OCI-LY3 (cell line): ENCODE data around the gene KCNQ1.

Source experiments
- H2AFZ ChIP-seq: fragments of 200-600, 300-600 bp; shearing (Covaris generic); 2 replicates; pipeline ENCODE4 v1.6.0; 2014; ENCODE audit warnings: antibody characterized with exemption, low read depth, low read length
- H3K27ac ChIP-seq: fragments of 200-600, 300-600 bp; sonication (generic); 2 replicates; pipeline ENCODE4 v1.5.1; 2014; ENCODE audit warnings: mild to moderate bottlenecking, low read length, moderate library complexity, mixed read lengths
- H3K27me3 ChIP-seq: fragments of 200-600, 300-600 bp; sonication (generic); 2 replicates; pipeline ENCODE4 v1.6.1; 2014; ENCODE audit warnings: low read depth, low read length, mixed read lengths
- H3K36me3 ChIP-seq: fragments of 200-600, 300-600 bp; sonication (generic); replicated peaks from 2 replicates; pipeline ENCODE3; 2014; ENCODE audit warnings: low read depth, low read length, mixed read lengths
- H3K4me1 ChIP-seq: fragments of 300-600, 200-600 bp; sonication (generic); 2 replicates; pipeline ENCODE4 v1.6.1; 2014; ENCODE audit warnings: low read length, mixed read lengths
- H3K4me2 ChIP-seq: fragments of 200-600, 300-600 bp; sonication (generic); 2 replicates; pipeline ENCODE4 v1.6.1; 2014; ENCODE audit warnings: low read length, mixed read lengths
- H3K4me3 ChIP-seq: fragments of 300-600, 200-600 bp; sonication (generic); 2 replicates; pipeline ENCODE4 v1.5.1; 2014; ENCODE audit warnings: antibody characterized with exemption, mild to moderate bottlenecking, low read length, moderate library complexity
- H3K79me2 ChIP-seq: fragments of 300-600, 200-600 bp; shearing (Covaris generic); 2 replicates; pipeline ENCODE4 v1.6.1; 2014; ENCODE audit warnings: mild to moderate bottlenecking, low read length, mixed read lengths
- H3K9ac ChIP-seq: fragments of 300-600, 200-600 bp; shearing (Covaris generic); 2 replicates; pipeline ENCODE4 v1.6.0; 2014; ENCODE audit warnings: mild to moderate bottlenecking, low read length, moderate library complexity
- H3K9me3 ChIP-seq: fragments of 200-600, 300-600 bp; shearing (Covaris generic); 2 replicates; pipeline ENCODE4 v1.6.1; 2014; ENCODE audit warnings: low read length, mixed read lengths; ENCODE audit not compliant: insufficient read depth
- H4K20me1 ChIP-seq: fragments of 200-600, 300-600 bp; sonication (generic); 2 replicates; pipeline ENCODE4 v1.6.1; 2016; ENCODE audit warnings: low read length, mixed read lengths; ENCODE audit not compliant: insufficient read depth
- EZH2phosphoT487 ChIP-seq: fragments of 200-600 bp; shearing (Covaris generic); IDR thresholded peaks from 2 replicates; pipeline ENCODE4 v1.6.1; 2018; ENCODE audit warnings: antibody characterized with exemption, mixed run types, low read depth
- TF ChIP-seq, protein P1 (sequence below): fragments of 200-600, 300-600 bp; sonication (generic); IDR thresholded peaks from 2 replicates; pipeline ENCODE4 v1.5.1; 2014; ENCODE audit warnings: antibody characterized with exemption, low read length, low read depth

Gene KCNQ1

DNA sequence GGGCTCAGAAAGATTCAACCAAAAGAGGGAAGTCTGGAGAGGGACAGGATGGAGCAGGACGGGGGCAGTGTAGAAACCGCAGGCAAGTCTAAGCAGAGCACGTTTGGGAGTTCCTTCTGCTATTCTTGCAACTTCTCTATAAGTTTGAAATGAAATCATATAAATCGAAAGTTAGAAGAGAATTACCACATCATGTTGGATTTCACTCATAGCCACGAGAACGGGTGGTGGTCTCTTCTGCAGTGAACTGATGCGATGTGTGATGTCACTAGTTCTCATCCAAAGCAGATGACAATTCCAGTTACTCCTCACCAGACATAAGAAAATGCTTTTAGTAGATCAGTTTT, 36.0 kb downstream of the KCNQ1 start:
- Histone ChIP-seq H3K4me3 (no peak overlapping the region), H3K36me3 (no peaks in the 10 kb centered on the region), H4K20me1 (no peaks in the 10 kb centered on the region), H3K4me2 (no peak overlapping the region), H3K27me3 (no peaks in the 10 kb centered on the region), H3K9me3 (no peaks in the 10 kb centered on the region), H3K27ac (no peak overlapping the region), H3K9ac (no peak overlapping the region), H3K79me2 (no peaks in the 10 kb centered on the region), H3K4me1 (no peaks in the 10 kb centered on the region), H2AFZ (no peak overlapping the region)
- TF ChIP-seq, protein P1, sequence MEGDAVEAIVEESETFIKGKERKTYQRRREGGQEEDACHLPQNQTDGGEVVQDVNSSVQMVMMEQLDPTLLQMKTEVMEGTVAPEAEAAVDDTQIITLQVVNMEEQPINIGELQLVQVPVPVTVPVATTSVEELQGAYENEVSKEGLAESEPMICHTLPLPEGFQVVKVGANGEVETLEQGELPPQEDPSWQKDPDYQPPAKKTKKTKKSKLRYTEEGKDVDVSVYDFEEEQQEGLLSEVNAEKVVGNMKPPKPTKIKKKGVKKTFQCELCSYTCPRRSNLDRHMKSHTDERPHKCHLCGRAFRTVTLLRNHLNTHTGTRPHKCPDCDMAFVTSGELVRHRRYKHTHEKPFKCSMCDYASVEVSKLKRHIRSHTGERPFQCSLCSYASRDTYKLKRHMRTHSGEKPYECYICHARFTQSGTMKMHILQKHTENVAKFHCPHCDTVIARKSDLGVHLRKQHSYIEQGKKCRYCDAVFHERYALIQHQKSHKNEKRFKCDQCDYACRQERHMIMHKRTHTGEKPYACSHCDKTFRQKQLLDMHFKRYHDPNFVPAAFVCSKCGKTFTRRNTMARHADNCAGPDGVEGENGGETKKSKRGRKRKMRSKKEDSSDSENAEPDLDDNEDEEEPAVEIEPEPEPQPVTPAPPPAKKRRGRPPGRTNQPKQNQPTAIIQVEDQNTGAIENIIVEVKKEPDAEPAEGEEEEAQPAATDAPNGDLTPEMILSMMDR: no peak
- TF ChIP-seq EZH2phosphoT487: no peak

DNA sequence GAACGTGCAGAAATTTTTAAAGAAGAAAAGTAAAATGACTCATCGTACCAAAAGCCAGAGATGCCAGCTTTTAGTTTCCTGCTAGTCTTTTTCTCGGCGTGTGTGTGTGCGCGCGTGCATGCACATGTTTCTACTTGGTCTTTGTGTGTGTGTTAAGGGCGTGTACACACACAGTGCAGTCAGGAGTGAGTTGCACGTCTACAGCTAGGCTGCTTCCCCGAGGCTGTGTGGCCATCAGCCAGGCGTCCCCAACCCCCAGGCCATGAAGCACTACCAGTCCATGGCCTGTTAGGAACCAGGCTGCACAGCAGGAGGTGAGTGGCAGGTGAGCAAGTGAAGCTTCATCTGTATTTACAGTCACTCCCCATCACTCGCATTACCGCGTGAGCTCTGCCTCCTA, 36.4 kb downstream of the KCNQ1 start:
- H3K36me3 ChIP-seq: no peaks in the 10 kb centered on the region
- H3K27me3 ChIP-seq: no peaks in the 10 kb centered on the region
- H2AFZ ChIP-seq: no peak overlapping the region
- H3K79me2 ChIP-seq: no peaks in the 10 kb centered on the region
- H4K20me1 ChIP-seq: no peaks in the 10 kb centered on the region
- no peak overlapping the region for H3K4me2 ChIP-seq
- H3K9ac ChIP-seq: no peak overlapping the region
- no peaks in the 10 kb centered on the region for H3K4me1 ChIP-seq
- TF ChIP-seq, protein P1: no peak
- no peak for TF ChIP-seq EZH2phosphoT487
- no peak overlapping the region for H3K4me3 ChIP-seq
- H3K27ac ChIP-seq: no peak overlapping the region
- H3K9me3 ChIP-seq: no peaks in the 10 kb centered on the region

DNA sequence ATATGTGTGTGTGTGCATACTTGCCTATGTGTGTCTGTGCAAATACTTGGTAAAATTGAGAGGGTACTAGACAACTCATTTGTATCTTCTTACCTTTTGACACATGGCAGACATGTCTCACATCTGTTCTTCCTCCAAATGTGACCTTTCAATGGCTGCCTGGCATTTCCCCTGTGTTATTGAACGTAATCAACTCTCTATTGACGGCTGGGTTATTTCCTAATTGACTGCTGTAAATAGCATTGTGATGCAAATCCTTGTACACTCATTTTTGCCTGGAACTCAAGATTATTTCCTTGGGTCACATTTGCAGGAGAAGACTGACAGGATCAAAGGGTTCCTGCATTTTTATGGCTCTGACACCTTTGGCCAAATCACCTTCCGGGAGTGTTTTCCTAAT, 37.4 kb downstream of the KCNQ1 start:
- no peaks in the 10 kb centered on the region for H3K9me3 ChIP-seq
- no peaks in the 10 kb centered on the region for H3K36me3 ChIP-seq
- H3K27me3 ChIP-seq: no peaks in the 10 kb centered on the region
- no peaks in the 10 kb centered on the region for H3K4me1 ChIP-seq
- no peak overlapping the region for H3K9ac ChIP-seq
- no peak overlapping the region for H3K4me3 ChIP-seq
- H3K4me2 ChIP-seq: no peak overlapping the region
- TF ChIP-seq, protein P1: no peak
- no peak for TF ChIP-seq EZH2phosphoT487
- H3K27ac ChIP-seq: no peak overlapping the region
- no peaks in the 10 kb centered on the region for H3K79me2 ChIP-seq
- no peaks in the 10 kb centered on the region for H4K20me1 ChIP-seq
- no peak overlapping the region for H2AFZ ChIP-seq

DNA sequence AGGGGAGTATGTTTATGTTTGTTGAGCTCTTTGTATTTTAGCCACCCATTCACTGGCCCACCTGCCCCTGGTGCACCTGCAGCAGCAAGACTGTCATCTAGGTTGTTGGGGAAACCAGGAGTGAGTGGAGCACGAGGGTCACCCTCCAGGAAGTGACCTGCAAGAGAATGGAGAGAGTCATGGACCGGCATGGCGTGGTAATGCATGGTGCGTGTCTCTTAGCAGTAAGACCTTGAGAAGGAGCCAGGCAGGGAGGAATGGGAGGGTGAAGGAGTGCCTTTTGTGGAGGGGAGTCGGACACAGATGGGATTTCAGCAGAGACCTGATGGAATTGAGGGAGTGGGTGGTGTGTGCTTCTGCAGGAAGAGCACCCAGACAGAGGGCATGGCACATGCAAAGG, 37.9 kb downstream of the KCNQ1 start:
- H3K36me3 ChIP-seq: no peaks in the 10 kb centered on the region
- no peak overlapping the region for H2AFZ ChIP-seq
- H3K9me3 ChIP-seq: no peaks in the 10 kb centered on the region
- H3K9ac ChIP-seq: no peak overlapping the region
- no peaks in the 10 kb centered on the region for H4K20me1 ChIP-seq
- no peak overlapping the region for H3K27ac ChIP-seq
- H3K4me3 ChIP-seq: no peak overlapping the region
- no peaks in the 10 kb centered on the region for H3K4me1 ChIP-seq
- H3K4me2 ChIP-seq: no peak overlapping the region
- TF ChIP-seq, protein P1: no peak
- no peak for TF ChIP-seq EZH2phosphoT487
- no peaks in the 10 kb centered on the region for H3K27me3 ChIP-seq
- H3K79me2 ChIP-seq: no peaks in the 10 kb centered on the region
